Lower leg skin (tissue), 3 donors: Measurements from ENCODE around the gene EHMT1.

ENCODE experiments used
- CTCF ChIP-seq, 3 donors: fragments of 450-650 bp; IDR thresholded peaks; one replicate each; pipeline ENCODE4 v1.5.1; 2016; ENCODE audit warnings: antibody characterized with exemption in 3 of 3, mild to moderate bottlenecking in 3 of 3, moderate library complexity in 2 of 3
- POLR2A ChIP-seq, 2 donors: fragments of 450-650 bp; IDR thresholded peaks; one replicate each; pipeline ENCODE4 v1.6.1; 2016 to 2017; ENCODE audit warnings: antibody characterized with exemption in 2 of 2, mild to moderate bottlenecking in 1 of 2, moderate library complexity in 1 of 2

- TF ChIP-seq POLR2A (IDR thresholded peaks at IDR 0.05) (no peak), CTCF (IDR thresholded peaks at IDR 0.05) (no peak)
Observed at GRCh38 chr9:137799630-137799983, 180.8 kb downstream of the EHMT1 start.
